HuH-7 (cell line): ENCODE data around the gene IL4I1.

Source experiments
- DNase-seq: peaks from one replicate; pipeline ENCODE4 v3.0.0; 2011; ENCODE audit warnings: low spot score

Gene IL4I1

GRCh38 chr19:49924004-49924880, 27.6 kb upstream of the IL4I1 start:
- DNase-seq: no peak

GRCh38 chr19:49923055-49924003, 26.6 kb upstream of the IL4I1 start:
- DNase-seq: no peak

- no peak for DNase-seq
Measured at GRCh38 chr19:49921871-49922795, 25.4 kb upstream of the IL4I1 start.

GRCh38 chr19:49920624-49921363, 24.1 kb upstream of the IL4I1 start:
- DNase-seq: no peak

- DNase-seq: no peak
Measured at GRCh38 chr19:49918089-49918488, 21.4 kb upstream of the IL4I1 start.

- DNase-seq: no peak
Measured at GRCh38 chr19:49916839-49917733, 20.4 kb upstream of the IL4I1 start.

GRCh38 chr19:49915271-49915670, 18.6 kb upstream of the IL4I1 start:
- no peak for DNase-seq

- DNase-seq: no peak
Measured at GRCh38 chr19:49913720-49914119, 17.0 kb upstream of the IL4I1 start.

GRCh38 chr19:49912965-49913685, 16.4 kb upstream of the IL4I1 start:
- no peak for DNase-seq

GRCh38 chr19:49911381-49912145, 14.9 kb upstream of the IL4I1 start:
- no peak for DNase-seq

- DNase-seq: no peak
Measured at GRCh38 chr19:49910179-49910578, 13.5 kb upstream of the IL4I1 start.

GRCh38 chr19:49908480-49909420, 12.1 kb upstream of the IL4I1 start:
- DNase-seq: no peak

- no peak for DNase-seq
Measured at GRCh38 chr19:49907745-49908446, 11.2 kb upstream of the IL4I1 start.

GRCh38 chr19:49906879-49907564, 10.3 kb upstream of the IL4I1 start:
- no peak for DNase-seq

- no peak for DNase-seq
Measured at GRCh38 chr19:49904136-49904535, 7.4 kb upstream of the IL4I1 start.
